Lung (tissue), 12 donors: ENCODE measurements around the gene ATG4B. TPM values are rescaled to one million over a fixed set of nuclear protein-coding genes. Genes with fewer than 3 reads are reported as not detected.

Experiments
- ATAC-seq: fragments of 200-7000 bp; cut with Tn5 transposase; one replicate; pipeline ENCODE4 v1.9.1; 2020; ENCODE audit warnings: moderate number of reproducible peaks; ENCODE audit not compliant: insufficient read depth, low FRiP score
- DNase-seq, 3 donors: peaks; one replicate each; pipeline ENCODE4 v3.0.0-alpha.2; 2013 to 2017
- H3K27ac ChIP-seq, 2 donors: one replicate each; pipeline ENCODE4 v1.5.1; 2013; ENCODE audit warnings: mild to moderate bottlenecking in 2 of 2, moderate library complexity in 2 of 2, control low read depth in 1 of 2, inconsistent platforms in 1 of 2, low read depth in 1 of 2, low read length in 1 of 2
- H3K27me3 ChIP-seq, 3 donors: one replicate each; pipeline ENCODE4 v1.5.1; 2013; ENCODE audit warnings: low read length in 2 of 3; ENCODE audit not compliant: control insufficient read depth in 3 of 3, insufficient read depth in 3 of 3
- H3K36me3 ChIP-seq, 4 donors: one replicate each; pipeline ENCODE4 v1.5.1; 2013; ENCODE audit warnings: low read length in 4 of 4, mild to moderate bottlenecking in 1 of 4, moderate library complexity in 1 of 4; ENCODE audit not compliant: control insufficient read depth in 4 of 4, insufficient read depth in 4 of 4
- H3K4me1 ChIP-seq, 5 donors: one replicate each; pipeline ENCODE4 v1.5.1; 2013; ENCODE audit warnings: low read length in 5 of 5, mild to moderate bottlenecking in 2 of 5, moderate library complexity in 1 of 5; ENCODE audit not compliant: control insufficient read depth in 5 of 5, insufficient read depth in 5 of 5
- H3K4me3 ChIP-seq: one replicate; pipeline ENCODE4 v1.5.1; 2013; ENCODE audit warnings: mild to moderate bottlenecking, control low read depth, moderate library complexity
- H3K9ac ChIP-seq, 2 donors: one replicate each; pipeline ENCODE4 v1.5.1; 2013; ENCODE audit warnings: low read length in 2 of 2, control low read depth in 1 of 2; ENCODE audit not compliant: insufficient read depth in 1 of 2
- H3K9me3 ChIP-seq, 4 donors: one replicate each; pipeline ENCODE4 v1.5.1; 2013; ENCODE audit warnings: low read length in 3 of 4, mild to moderate bottlenecking in 1 of 4, moderate library complexity in 1 of 4; ENCODE audit not compliant: control insufficient read depth in 4 of 4, insufficient read depth in 3 of 4
- CTCF ChIP-seq: IDR thresholded peaks from 2 replicates; pipeline ENCODE4 v1.5.1; 2012; ENCODE audit warnings: mild to moderate bottlenecking; ENCODE audit errors: control extremely low read depth, extremely low read depth
- WGBS, 2 donors: extraction: QIAGEN DNeasy Blood & Tissue Kit; methylation state at CpG; one replicate each; pipeline ENCODE4 v1.1.7; 2013; 5-methylcytosine and 5-hydroxymethylcytosine counted together
- polyA plus RNA-seq, 2 donors: library from polyadenylated mRNA; stranded (reverse); fragments of 200-250 nt; gene quantifications; one replicate each; pipeline ENCODE4 v1.2.1, GENCODE V29; 2013
- total RNA-seq, 2 donors: library from RNA; depleted of rRNA in 1 of 2; stranded (reverse); fragments of >200 nt in 1 of 2; gene quantifications; one replicate each; pipeline ENCODE4 v1.2.1, GENCODE V29; 2014 to 2021
- donor health status: control.
- donor health status: control.
- donor health status: Bipolar disorder and iron deficiency.
- donor health status: healthy.
- donor health status: DM: yes; HTN: yes; CAD: no.

The ATG4B gene
- total and polyA plus RNA-seq, 4 donors = 45.1 to 74.9 (median 62.0) TPM

GRCh38 chr2:241686324-241686649 lies 48.8 kb downstream of the ATG4B start:
- peaks cover 8 to 19% (median 10%) of the 10 kb centered on the region in 5 donors for H3K4me1 ChIP-seq
- peak overlapping the region; percentile 56 to 80 for H3K27ac ChIP-seq
- H3K27me3 ChIP-seq = no peaks in the 10 kb centered on the region
- ATAC-seq (no peak), DNase-seq (no peak)
- 0% methylated on average over 31 to 37 of the region's 37 CpGs for WGBS, 2 donors
- no peaks in the 10 kb centered on the region for H3K9me3 ChIP-seq
- H3K36me3 ChIP-seq = peaks cover 0 to 19% (median 15%) of the 10 kb centered on the region in 4 donors
- no peak for TF ChIP-seq CTCF
- peak overlapping the region; percentile 99 for H3K4me3 ChIP-seq
- peak overlapping the region in 1 of 2 donors; percentile 6 for H3K9ac ChIP-seq

- ATAC-seq = peak; percentile 98
Observed at GRCh38 chr2:241686650-241687425, 49.3 kb downstream of the ATG4B start, which contains the start of gene DTYMK. Gene DTYMK, minus strand, starts transcription at chr2:241686815. Its CDS starts 32 bp downstream, at chr2:241686783.

GRCh38 chr2:241689306-241689705 lies 51.8 kb downstream of the ATG4B start:
- Histone ChIP-seq H3K9ac (no peak overlapping the region), H3K4me1 (peaks cover 8 to 19% (median 12%) of the 10 kb centered on the region in 5 donors), H3K27ac (no peak overlapping the region), H3K9me3 (no peaks in the 10 kb centered on the region), H3K27me3 (no peaks in the 10 kb centered on the region), H3K36me3 (peaks cover 0 to 21% (median 17%) of the 10 kb centered on the region in 4 donors), H3K4me3 (no peak overlapping the region)
- no peak for TF ChIP-seq CTCF
- ATAC-seq = no peak
- 89 to 91% methylated on average over 10 of the region's 10 CpGs for WGBS, 2 donors
- no peak for DNase-seq

More at GRCh38 chr2:241686650-241687425, 49.3 kb downstream of the ATG4B start, which contains the start of gene DTYMK:
- Histone ChIP-seq H3K4me1 (peaks cover 8 to 19% (median 10%) of the 10 kb centered on the region in 5 donors), H3K4me3 (peak within 1 kb of the TSS; percentile 99), H3K27me3 (no peaks in the 10 kb centered on the region), H3K9ac (peak within 1 kb of the TSS; percentile 37 to 71), H3K36me3 (peaks cover 0 to 21% (median 15%) of the 10 kb centered on the region in 4 donors), H3K9me3 (no peaks in the 10 kb centered on the region), H3K27ac (peak within 1 kb of the TSS; percentile 93 to 98)
- 0% methylated on average over 81 to 102 of the region's 102 CpGs for whole genome bisulfite sequencing, 2 donors
- peak; percentile 97 to 98 (median 97) for DNase-seq
- TF ChIP-seq CTCF = no peak
